ENCODE measurements around the gene MAP7.
"Not testable (repeated sequence)": the region's sequence is repeated elsewhere in the genome, so short reads cannot be mapped to it uniquely, and the experiment has no call there.

Gene MAP7

GRCh38 chr6:136501096-136501495, 49.1 kb downstream of the MAP7 start:
- no peak for DNase-seq

GRCh38 chr6:136500414-136500813, 49.8 kb downstream of the MAP7 start:
- no peak for DNase-seq

GRCh38 chr6:136499370-136499769, 50.9 kb downstream of the MAP7 start:
- DNase-seq, result no peak

GRCh38 chr6:136496449-136496848, 53.8 kb downstream of the MAP7 start:
- not testable (repeated sequence) for DNase-seq

GRCh38 chr6:136494710-136495109, 55.5 kb downstream of the MAP7 start:
- DNase-seq, result no peak

- no peak for DNase-seq
Observed at GRCh38 chr6:136494059-136494458, 56.2 kb downstream of the MAP7 start.

- no peak for DNase-seq
Observed at GRCh38 chr6:136492409-136492808, 57.8 kb downstream of the MAP7 start.

GRCh38 chr6:136491754-136492153, 58.5 kb downstream of the MAP7 start:
- DNase-seq, result no peak

GRCh38 chr6:136491251-136491650, 59.0 kb downstream of the MAP7 start:
- DNase-seq, result no peak

GRCh38 chr6:136489689-136490033, 60.6 kb downstream of the MAP7 start:
- not testable (repeated sequence) for DNase-seq

GRCh38 chr6:136487759-136488425, 62.3 kb downstream of the MAP7 start:
- DNase-seq, result no peak

GRCh38 chr6:136486357-136486756, 63.9 kb downstream of the MAP7 start:
- no peak for DNase-seq

- DNase-seq, result no peak
Observed at GRCh38 chr6:136483906-136484305, 66.3 kb downstream of the MAP7 start.

- not testable (repeated sequence) for DNase-seq
Observed at GRCh38 chr6:136483005-136483404, 67.2 kb downstream of the MAP7 start.

- DNase-seq, result no peak
Observed at GRCh38 chr6:136477548-136477947, 72.7 kb downstream of the MAP7 start.

GRCh38 chr6:136475686-136476085, 74.5 kb downstream of the MAP7 start:
- no peak for DNase-seq

GRCh38 chr6:136474241-136474640, 76.0 kb downstream of the MAP7 start:
- DNase-seq, result no peak

GRCh38 chr6:136471922-136472321, 78.3 kb downstream of the MAP7 start:
- no peak for DNase-seq

GRCh38 chr6:136471372-136471771, 78.8 kb downstream of the MAP7 start:
- DNase-seq, result no peak

- no peak for DNase-seq
Observed at GRCh38 chr6:136470044-136470443, 80.2 kb downstream of the MAP7 start.

- DNase-seq, result no peak
Observed at GRCh38 chr6:136469154-136469553, 81.1 kb downstream of the MAP7 start.

- no peak for DNase-seq
Observed at GRCh38 chr6:136468711-136469110, 81.5 kb downstream of the MAP7 start.

- DNase-seq, result no peak
Observed at GRCh38 chr6:136467186-136467585, 83.0 kb downstream of the MAP7 start.

GRCh38 chr6:136466777-136467176, 83.4 kb downstream of the MAP7 start:
- DNase-seq, result no peak

GRCh38 chr6:136465766-136466303, 84.4 kb downstream of the MAP7 start:
- DNase-seq, result no peak

Measured in activated CD4-positive, alpha-beta T cell treated with anti-CD3 and anti-CD28 coated beads for 4 hours (primary cell).